Measurements from ENCODE around the gene LRMDA.

The LRMDA gene

DNA sequence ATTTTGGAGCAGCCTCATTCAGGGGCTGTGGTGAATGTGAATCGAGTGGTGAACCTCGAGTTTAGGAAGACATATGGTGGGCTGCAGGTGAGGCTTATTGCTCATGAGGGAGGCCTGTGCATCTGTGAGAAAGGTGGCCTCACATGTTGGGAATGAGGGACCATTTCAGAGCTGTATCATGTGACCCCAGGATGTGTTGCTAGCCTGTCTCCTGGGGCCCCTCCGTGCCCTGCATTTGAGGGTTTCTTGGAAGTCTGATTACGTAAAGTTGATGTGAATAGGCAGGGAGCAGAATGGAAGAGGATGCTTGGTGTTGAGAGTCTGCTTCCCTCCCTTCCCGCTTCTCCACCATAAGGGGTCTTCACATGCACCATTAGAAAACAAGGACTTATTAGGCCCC lies 569.1 kb downstream of the LRMDA start:
- Mint-ChIP-seq H3K4me3 (no peak overlapping the region), H3K9me3 (no peaks in the 10 kb centered on the region), H3K4me1 (no peaks in the 10 kb centered on the region), H3K27ac (no peak overlapping the region), H3K27me3 (peaks cover 9% of the 10 kb centered on the region)
- DNase-seq = no peak
- ATAC-seq = no peak

- peaks cover 9% of the 10 kb centered on the region for H3K27me3 Mint-ChIP-seq
Observed at GRCh38 chr10:76001019-76001418, 569.6 kb downstream of the LRMDA start.

DNA sequence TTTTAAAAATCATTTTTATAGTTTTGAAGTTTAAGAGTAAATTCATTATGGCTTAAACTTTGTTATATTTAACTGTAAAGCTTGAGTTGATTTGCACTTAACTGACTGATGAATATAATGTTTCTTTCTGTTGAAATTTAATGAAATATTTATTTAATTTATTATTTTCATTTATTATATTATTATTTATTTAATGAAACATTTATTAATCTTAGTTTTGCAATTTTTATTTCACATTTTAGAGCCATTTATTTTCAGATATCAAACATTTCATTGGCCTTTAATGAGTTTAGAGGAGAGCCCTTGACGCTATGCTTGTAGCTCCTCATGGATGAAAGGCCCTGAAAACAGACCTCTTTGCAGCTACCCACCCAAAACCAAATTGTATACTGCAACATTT lies 570.0 kb downstream of the LRMDA start:
- Mint-ChIP-seq H3K27me3 (peaks cover 9% of the 10 kb centered on the region), H3K27ac (no peak overlapping the region), H3K9me3 (no peaks in the 10 kb centered on the region), H3K4me1 (no peaks in the 10 kb centered on the region), H3K4me3 (no peak overlapping the region)
- DNase-seq = no peak
- ATAC-seq = no peak

More at GRCh38 chr10:76001019-76001418, 569.6 kb downstream of the LRMDA start:
- DNase-seq (no peak), ATAC-seq (no peak)
- H3K27ac Mint-ChIP-seq = no peak overlapping the region
- no peaks in the 10 kb centered on the region for H3K9me3 Mint-ChIP-seq
- no peak overlapping the region for H3K4me3 Mint-ChIP-seq
- no peaks in the 10 kb centered on the region for H3K4me1 Mint-ChIP-seq

- ATAC-seq (no peak), DNase-seq (no peak)
- Mint-ChIP-seq H3K4me3 (no peak overlapping the region), H3K4me1 (no peaks in the 10 kb centered on the region), H3K9me3 (no peaks in the 10 kb centered on the region), H3K27ac (no peak overlapping the region), H3K27me3 (peaks cover 9% of the 10 kb centered on the region)
Observed at GRCh38 chr10:76002262-76002854, 570.9 kb downstream of the LRMDA start.

DNA sequence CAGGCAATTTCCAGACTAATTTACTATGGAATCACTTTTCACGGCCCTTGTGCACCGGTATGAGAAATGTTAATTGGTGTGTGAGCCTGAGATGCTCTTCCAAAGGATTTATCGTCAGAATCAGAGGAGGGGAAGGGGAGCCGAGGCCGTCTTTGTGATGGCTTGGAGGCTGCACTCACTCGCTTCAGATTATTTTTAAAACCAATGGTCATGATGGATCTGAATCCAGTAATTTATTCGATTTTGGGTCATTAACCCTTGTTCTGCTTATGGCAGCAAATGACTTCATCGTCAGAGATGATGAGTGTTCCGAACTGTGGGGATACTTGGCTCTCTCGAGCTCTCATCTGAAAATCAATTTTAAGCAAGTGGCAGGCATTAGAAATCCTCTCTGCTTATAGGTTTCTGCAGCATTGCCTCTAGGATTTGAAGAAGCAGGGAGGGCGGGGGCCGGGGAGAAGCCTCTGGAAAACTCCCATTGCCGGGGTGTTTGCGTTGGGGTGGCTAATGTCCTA lies 576.3 kb downstream of the LRMDA start:
- no peak overlapping the region for H3K4me3 Mint-ChIP-seq
- DNase-seq (no peak), ATAC-seq (no peak)
- no peaks in the 10 kb centered on the region for H3K4me1 Mint-ChIP-seq
- no peak overlapping the region for H3K27ac Mint-ChIP-seq
- no peaks in the 10 kb centered on the region for H3K27me3 Mint-ChIP-seq
- H3K9me3 Mint-ChIP-seq = no peaks in the 10 kb centered on the region

- Mint-ChIP-seq H3K4me3 (no peak overlapping the region), H3K9me3 (no peaks in the 10 kb centered on the region), H3K27ac (peak overlapping the region in 1 of 2 donors; percentile 42), H3K4me1 (no peaks in the 10 kb centered on the region), H3K27me3 (no peaks in the 10 kb centered on the region)
- no peak for DNase-seq
- ATAC-seq = no peak
Observed at GRCh38 chr10:76009531-76009930, 578.1 kb downstream of the LRMDA start.

- no peaks in the 10 kb centered on the region for H3K4me1 Mint-ChIP-seq
- H3K9me3 Mint-ChIP-seq = no peaks in the 10 kb centered on the region
- H3K27ac Mint-ChIP-seq = no peak overlapping the region
- H3K27me3 Mint-ChIP-seq = no peaks in the 10 kb centered on the region
- no peak overlapping the region for H3K4me3 Mint-ChIP-seq
- no peak for DNase-seq
- no peak for ATAC-seq
Observed at GRCh38 chr10:76010703-76011102, 579.3 kb downstream of the LRMDA start.

DNA sequence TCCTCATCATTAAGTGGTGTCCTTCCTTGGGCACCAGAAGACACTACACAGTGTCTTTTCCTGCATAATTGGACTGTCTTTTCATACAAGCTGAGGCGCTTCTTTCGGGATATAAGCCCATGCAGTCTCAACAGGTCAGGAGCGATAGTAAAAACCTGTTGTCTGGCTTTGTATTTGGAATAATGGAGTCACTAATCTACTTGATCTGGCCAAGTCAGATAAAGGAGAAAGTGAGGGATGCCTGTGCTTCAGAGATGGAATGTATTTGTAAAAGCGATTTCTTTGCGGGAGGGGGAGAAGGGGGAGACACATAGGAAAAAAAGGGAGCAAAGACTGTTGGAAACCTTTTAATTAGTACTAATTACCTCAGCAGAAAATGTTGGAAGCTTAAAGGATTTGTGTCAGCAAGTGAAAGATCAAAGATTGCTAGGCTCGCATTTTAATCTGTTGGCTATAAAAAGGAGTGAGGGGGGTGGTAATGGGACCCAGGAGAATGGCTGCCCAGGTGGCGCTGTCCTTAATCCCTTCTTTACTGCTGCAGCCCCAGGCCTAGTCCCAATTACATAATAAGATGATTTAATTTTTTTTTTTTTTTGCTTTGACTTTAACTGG lies 581.4 kb downstream of the LRMDA start:
- ATAC-seq (no peak), DNase-seq (no peak)
- no peak overlapping the region for H3K27ac Mint-ChIP-seq
- no peaks in the 10 kb centered on the region for H3K9me3 Mint-ChIP-seq
- no peaks in the 10 kb centered on the region for H3K27me3 Mint-ChIP-seq
- no peaks in the 10 kb centered on the region for H3K4me1 Mint-ChIP-seq
- no peak overlapping the region for H3K4me3 Mint-ChIP-seq

DNA sequence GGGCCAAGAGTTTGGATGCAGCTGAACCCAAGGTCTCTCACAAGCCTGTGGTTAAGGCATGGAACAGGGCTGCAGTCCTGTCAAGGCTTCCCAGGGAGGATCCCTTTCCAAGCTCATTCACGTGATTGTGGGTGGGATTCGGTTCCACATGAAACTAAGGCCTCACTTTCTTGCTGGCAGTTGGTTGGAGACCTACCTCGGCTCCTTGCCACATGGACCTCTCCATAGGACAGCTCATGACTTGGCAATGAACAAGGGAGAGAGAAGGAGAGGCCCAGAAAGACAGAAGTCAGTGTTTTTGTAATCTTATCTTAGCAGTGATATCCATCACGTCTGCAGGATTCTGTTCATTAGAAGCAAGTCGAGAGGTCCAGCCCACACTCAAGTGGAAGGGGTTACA lies 583.8 kb downstream of the LRMDA start:
- Mint-ChIP-seq H3K27me3 (no peaks in the 10 kb centered on the region), H3K4me3 (no peak overlapping the region), H3K27ac (no peak overlapping the region), H3K4me1 (no peaks in the 10 kb centered on the region), H3K9me3 (no peaks in the 10 kb centered on the region)
- no peak for DNase-seq
- ATAC-seq = no peak

DNA sequence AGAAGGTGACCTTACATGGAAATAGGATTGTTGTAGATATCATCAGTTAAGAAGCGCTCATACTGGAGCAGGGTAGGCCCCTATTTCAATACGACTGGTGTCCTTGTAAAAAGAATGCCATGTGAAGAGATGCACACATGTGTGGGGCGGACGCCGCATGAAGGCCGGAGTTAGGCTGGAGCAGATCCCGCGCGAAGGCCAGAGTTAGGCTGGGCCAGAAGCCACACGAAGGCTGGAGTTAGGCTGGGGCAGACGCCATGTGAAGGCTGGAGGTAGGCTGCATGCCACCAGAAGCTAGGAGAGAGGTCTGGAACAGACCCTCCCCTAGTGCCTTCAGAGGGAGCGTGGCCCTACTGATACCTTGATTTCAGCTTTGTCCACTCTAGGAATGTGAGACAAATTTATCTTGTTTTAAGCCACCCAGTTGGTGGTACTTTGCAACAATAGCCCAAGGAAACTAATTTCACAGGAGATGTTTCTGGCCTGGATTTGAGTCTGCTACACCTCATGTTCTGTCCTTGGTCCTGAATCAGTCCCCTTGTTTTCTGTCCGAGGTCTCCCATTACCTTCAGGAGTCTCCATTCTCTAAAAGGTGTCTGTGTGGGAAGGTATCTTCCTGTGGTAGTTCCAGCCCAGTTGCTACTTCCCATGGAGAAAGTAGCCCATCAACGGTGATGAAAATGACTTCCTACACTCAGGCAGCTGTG lies 585.8 kb downstream of the LRMDA start:
- no peak for ATAC-seq
- no peak for DNase-seq
- no peaks in the 10 kb centered on the region for H3K4me1 Mint-ChIP-seq
- H3K27me3 Mint-ChIP-seq = no peaks in the 10 kb centered on the region
- H3K4me3 Mint-ChIP-seq = no peak overlapping the region
- no peak overlapping the region for H3K27ac Mint-ChIP-seq
- no peaks in the 10 kb centered on the region for H3K9me3 Mint-ChIP-seq

GRCh38 chr10:76017733-76018433 lies 586.5 kb downstream of the LRMDA start:
- Mint-ChIP-seq H3K27ac (no peak overlapping the region), H3K4me3 (no peak overlapping the region), H3K9me3 (no peaks in the 10 kb centered on the region), H3K4me1 (no peaks in the 10 kb centered on the region), H3K27me3 (no peaks in the 10 kb centered on the region)
- ATAC-seq (no peak), DNase-seq (no peak)

DNA sequence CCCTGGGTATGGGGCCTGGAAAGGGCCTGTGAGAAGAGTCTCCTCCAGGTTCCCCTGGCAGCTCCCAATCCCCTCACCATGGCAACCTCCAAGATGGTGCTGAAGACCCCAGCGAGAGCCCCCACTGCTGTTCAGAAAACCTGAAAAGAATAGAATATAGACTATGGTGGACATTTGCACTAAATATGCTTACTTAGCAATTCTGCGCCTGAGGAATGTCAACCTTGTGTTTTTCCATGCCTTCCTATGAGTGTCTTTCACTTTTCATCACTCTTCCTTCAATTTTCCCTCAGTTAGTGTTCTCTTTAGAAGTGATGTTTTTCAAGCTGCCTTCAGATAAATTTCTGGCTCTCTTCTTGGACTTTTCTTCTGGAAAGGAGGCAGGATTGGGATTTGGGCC lies 589.2 kb downstream of the LRMDA start:
- H3K9me3 Mint-ChIP-seq = no peaks in the 10 kb centered on the region
- no peak for DNase-seq
- H3K4me1 Mint-ChIP-seq = no peaks in the 10 kb centered on the region
- ATAC-seq = no peak
- no peak overlapping the region for H3K27ac Mint-ChIP-seq
- H3K27me3 Mint-ChIP-seq = no peaks in the 10 kb centered on the region
- no peak overlapping the region for H3K4me3 Mint-ChIP-seq

- no peak for ATAC-seq
- H3K27me3 Mint-ChIP-seq = no peaks in the 10 kb centered on the region
- H3K27ac Mint-ChIP-seq = no peak overlapping the region
- H3K9me3 Mint-ChIP-seq = no peaks in the 10 kb centered on the region
- no peak overlapping the region for H3K4me3 Mint-ChIP-seq
- DNase-seq = no peak
- no peaks in the 10 kb centered on the region for H3K4me1 Mint-ChIP-seq
Observed at GRCh38 chr10:76021398-76021797, 590.0 kb downstream of the LRMDA start.

- no peaks in the 10 kb centered on the region for H3K4me1 Mint-ChIP-seq
- ATAC-seq = no peak
- DNase-seq = no peak
- H3K27me3 Mint-ChIP-seq = no peaks in the 10 kb centered on the region
- H3K27ac Mint-ChIP-seq = no peak overlapping the region
- no peak overlapping the region for H3K4me3 Mint-ChIP-seq
- no peaks in the 10 kb centered on the region for H3K9me3 Mint-ChIP-seq
Observed at GRCh38 chr10:76022366-76022765, 590.9 kb downstream of the LRMDA start.

- Mint-ChIP-seq H3K4me1 (no peaks in the 10 kb centered on the region), H3K9me3 (no peaks in the 10 kb centered on the region), H3K4me3 (no peak overlapping the region), H3K27ac (no peak overlapping the region), H3K27me3 (no peaks in the 10 kb centered on the region)
- DNase-seq (no peak), ATAC-seq (no peak)
Observed at GRCh38 chr10:76023007-76023406, 591.6 kb downstream of the LRMDA start.

All from stimulated activated naive CD8-positive, alpha-beta T cell treated with anti-CD3 and anti-CD28 coated beads, Interleukin-15, amount 100 ng/mL, for 72 hours (primary cell).